Liver (tissue), 9 donors: ENCODE data around the gene C14orf93. TPM values are rescaled to one million over a fixed set of nuclear protein-coding genes. Genes with fewer than 3 reads are reported as not detected.

Experiments
- DNase-seq: peaks from one replicate; pipeline ENCODE4 v3.0.0-alpha.2; 2017; ENCODE audit warnings: low spot score
- H3K27ac ChIP-seq, 2 donors: one replicate each; pipeline ENCODE4 v1.7.0; 2013; ENCODE audit warnings: inconsistent platforms in 2 of 2, low read length in 2 of 2, control low read depth in 1 of 2, low read depth in 1 of 2, mild to moderate bottlenecking in 1 of 2
- H3K27me3 ChIP-seq, 4 donors: one replicate each; pipeline versions ENCODE4 v1.6.1 to v1.7.0; 2013; ENCODE audit warnings: low read length in 3 of 4, inconsistent platforms in 1 of 4, mild to moderate bottlenecking in 1 of 4, moderate library complexity in 1 of 4; ENCODE audit not compliant: control insufficient read depth in 4 of 4, insufficient read depth in 4 of 4
- H3K36me3 ChIP-seq, 4 donors: one replicate each; pipeline versions ENCODE4 v1.6.1 to v1.7.0; 2013; ENCODE audit warnings: low read length in 3 of 4, mild to moderate bottlenecking in 3 of 4, low read depth in 1 of 4, moderate library complexity in 1 of 4; ENCODE audit not compliant: control insufficient read depth in 4 of 4, insufficient read depth in 3 of 4
- H3K4me1 ChIP-seq, 4 donors: one replicate each; pipeline versions ENCODE4 v1.6.1 to v1.7.0; 2013; ENCODE audit warnings: low read length in 3 of 4, mild to moderate bottlenecking in 3 of 4, moderate library complexity in 1 of 4; ENCODE audit not compliant: control insufficient read depth in 4 of 4, insufficient read depth in 4 of 4
- H3K4me3 ChIP-seq, 3 donors: one replicate each; pipeline versions ENCODE4 v1.6.1 to v1.7.0; 2013; ENCODE audit warnings: low read length in 3 of 3, control low read depth in 1 of 3, low read depth in 1 of 3, mild to moderate bottlenecking in 1 of 3
- H3K9ac ChIP-seq, 2 donors: one replicate each; pipeline ENCODE4 v1.7.0; 2013; ENCODE audit warnings: low read length in 2 of 2, mild to moderate bottlenecking in 2 of 2, moderate library complexity in 2 of 2, control low read depth in 1 of 2, low read depth in 1 of 2
- H3K9me3 ChIP-seq, 4 donors: one replicate each; pipeline versions ENCODE4 v1.6.1 to v1.7.0; 2013; ENCODE audit warnings: low read length in 3 of 4; ENCODE audit not compliant: control insufficient read depth in 4 of 4
- FOXA2 ChIP-seq: IDR thresholded peaks from 2 replicates; pipeline ENCODE4 v1.6.1; 2016; ENCODE audit warnings: antibody characterized with exemption
- GABPA ChIP-seq, 2 donors: IDR thresholded peaks in 1 of 2; conservative IDR thresholded peaks in 1 of 2; 2 replicates each; pipeline ENCODE4 v1.6.1; 2016; ENCODE audit warnings: antibody characterized with exemption in 2 of 2, mild to moderate bottlenecking in 1 of 2, moderate library complexity in 1 of 2
- HNF4G ChIP-seq: IDR thresholded peaks from 2 replicates; pipeline ENCODE4 v1.6.1; 2016; ENCODE audit warnings: antibody characterized with exemption
- JUND ChIP-seq, 2 donors: IDR thresholded peaks; 2 replicates each; pipeline ENCODE4 v1.6.1; 2016; ENCODE audit warnings: antibody characterized with exemption in 2 of 2
- NR2F2 ChIP-seq: IDR thresholded peaks from 2 replicates; pipeline ENCODE4 v1.6.1; 2016; ENCODE audit warnings: antibody characterized with exemption
- REST ChIP-seq: IDR thresholded peaks from 2 replicates; pipeline ENCODE4 v1.6.1; 2016; ENCODE audit warnings: antibody characterized with exemption, mild to moderate bottlenecking
- TAF1 ChIP-seq: conservative IDR thresholded peaks from 2 replicates; pipeline ENCODE4 v1.6.1; 2016; ENCODE audit warnings: antibody characterized with exemption, mild to moderate bottlenecking
- YY1 ChIP-seq: IDR thresholded peaks from 2 replicates; pipeline ENCODE4 v1.6.1; 2016; ENCODE audit warnings: antibody characterized with exemption, mild to moderate bottlenecking
- ZBTB33 ChIP-seq: IDR thresholded peaks from 2 replicates; pipeline ENCODE4 v1.6.1; 2016; ENCODE audit warnings: antibody characterized with exemption
- WGBS: extraction: QIAGEN DNeasy Blood & Tissue Kit; methylation state at CpG from one replicate; pipeline ENCODE4 v1.1.7; 2013; 5-methylcytosine and 5-hydroxymethylcytosine counted together
- polyA plus RNA-seq, 2 donors: library from polyadenylated mRNA; stranded (reverse) in 1 of 2; unstranded in 1 of 2; fragments of 200-250 nt in 1 of 2; fragments of >200 nt in 1 of 2; fragmentation: Nextera tagmentation in 1 of 2; extraction: Ambion mirVana in 1 of 2; gene quantifications; one replicate each; pipeline versions ENCODE4 v1.2.1 to v1.2.3, GENCODE V29; 2013 to 2015
- total RNA-seq, 2 donors: library from RNA; depleted of rRNA; stranded (reverse); fragments of >200 nt; gene quantifications; one replicate each; pipeline ENCODE4 v1.2.3, GENCODE V29; 2014
- TF ChIP-seq, protein P1 (sequence below): IDR thresholded peaks from 2 replicates; pipeline ENCODE4 v1.6.1; 2016; ENCODE audit warnings: antibody characterized with exemption
- donor health status: healthy.
- donor health status: healthy.
- donor health status: healthy.
- donor health status: healthy.
- donor health status: healthy.

C14orf93 gene
- total and polyA plus RNA-seq, 4 donors, result 2.1 to 7.1 (median 3.4) TPM

- Histone ChIP-seq H3K27me3 (no peaks in the 10 kb centered on the region), H3K9ac (no peak overlapping the region), H3K4me3 (no peak overlapping the region), H3K27ac (no peak overlapping the region), H3K36me3 (no peaks in the 10 kb centered on the region), H3K4me1 (peaks cover 4 to 15% (median 13%) of the 10 kb centered on the region in 4 donors), H3K9me3 (no peaks in the 10 kb centered on the region)
- no peak for DNase-seq
- 96% methylated on average over 10 of the region's 10 CpGs for WGBS
- TF ChIP-seq TAF1 (no peak), GABPA (IDR thresholded peaks at IDR 0.05 in 1 of 2, conservative IDR thresholded peaks at IDR 0.05 in 1 of 2) (no peak), REST (no peak), ZBTB33 (no peak), JUND (IDR thresholded peaks at IDR 0.05) (no peak)
- TF ChIP-seq, protein P1, sequence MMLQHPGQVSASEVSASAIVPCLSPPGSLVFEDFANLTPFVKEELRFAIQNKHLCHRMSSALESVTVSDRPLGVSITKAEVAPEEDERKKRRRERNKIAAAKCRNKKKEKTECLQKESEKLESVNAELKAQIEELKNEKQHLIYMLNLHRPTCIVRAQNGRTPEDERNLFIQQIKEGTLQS, result no peak
These were observed 43.5 kb upstream of the C14orf93 start for GRCh38 chr14:23053426-23053825.

DNA sequence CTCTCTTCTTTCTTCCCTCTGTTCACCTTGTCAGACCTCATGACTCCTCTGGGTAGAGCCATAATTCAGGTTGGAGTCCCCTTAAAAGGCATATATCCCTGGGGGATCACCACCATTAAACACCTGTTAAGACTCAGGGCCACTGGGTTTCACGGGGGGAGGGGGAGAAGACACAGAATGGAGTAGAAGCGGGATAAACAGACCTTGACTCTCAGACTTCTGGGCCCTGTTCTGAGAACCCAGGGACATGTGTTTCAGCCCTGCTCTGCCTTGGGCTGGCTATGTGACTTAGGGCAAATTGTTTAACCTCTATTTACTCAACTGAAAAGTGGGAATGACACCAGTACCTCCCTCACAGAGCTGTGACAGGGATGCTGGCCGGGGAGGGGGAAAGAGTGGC, 42.7 kb upstream of the C14orf93 start:
- Histone ChIP-seq H3K27me3 (no peaks in the 10 kb centered on the region), H3K27ac (no peak overlapping the region), H3K4me1 (peaks cover 4 to 11% (median 7%) of the 10 kb centered on the region in 4 donors), H3K9ac (no peak overlapping the region), H3K9me3 (no peaks in the 10 kb centered on the region), H3K36me3 (no peaks in the 10 kb centered on the region), H3K4me3 (no peak overlapping the region)
- no peak for TF ChIP-seq TAF1
- no peak for TF ChIP-seq JUND (IDR thresholded peaks at IDR 0.05)
- TF ChIP-seq NR2F2, result no peak
- no peak for TF ChIP-seq HNF4G
- TF ChIP-seq ZBTB33, result no peak
- TF ChIP-seq FOXA2, result no peak
- TF ChIP-seq YY1, result no peak
- no peak for TF ChIP-seq REST
- no peak for TF ChIP-seq GABPA (IDR thresholded peaks at IDR 0.05 in 1 of 2, conservative IDR thresholded peaks at IDR 0.05 in 1 of 2)
- no peak for DNase-seq
- 85% methylated on average over 3 of the region's 3 CpGs for WGBS
